Measurements from ENCODE around the gene RYK. TPM values are rescaled to one million over a fixed set of nuclear protein-coding genes. Genes with fewer than 3 reads are reported as not detected.
"Not testable (repeated sequence)": the region's sequence is repeated elsewhere in the genome, so short reads cannot be mapped to it uniquely, and the experiment has no call there.

Gene RYK
- total RNA-seq, 4 donors from 2014 or later = 69.3 to 100 (median 84.7) TPM

DNA sequence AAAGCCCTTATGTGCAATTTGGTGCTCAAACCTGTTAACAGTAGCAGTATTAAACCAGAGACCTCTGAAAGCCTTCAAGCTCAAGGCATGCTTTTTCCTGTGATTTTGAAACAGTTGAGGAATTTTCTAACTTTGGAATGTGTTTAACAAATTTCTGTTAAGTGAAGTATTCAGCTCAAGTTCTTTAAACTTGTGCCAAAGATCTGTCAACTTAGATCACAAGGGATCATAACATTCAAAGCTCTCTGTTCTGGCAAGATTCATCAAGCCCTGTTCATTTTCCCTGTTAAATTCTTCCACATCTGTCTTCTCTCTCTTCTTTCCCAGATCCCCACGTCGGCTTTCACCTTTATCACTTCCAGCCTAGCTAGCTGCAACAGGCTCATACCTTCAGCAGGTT is 28.8 kb upstream of the RYK start:
- ATAC-seq (ENCODE audit: low FRiP score) (peak; percentile 62), DNase-seq (ENCODE audit: low spot score) (no peak)
- TF ChIP-seq, protein P1, sequence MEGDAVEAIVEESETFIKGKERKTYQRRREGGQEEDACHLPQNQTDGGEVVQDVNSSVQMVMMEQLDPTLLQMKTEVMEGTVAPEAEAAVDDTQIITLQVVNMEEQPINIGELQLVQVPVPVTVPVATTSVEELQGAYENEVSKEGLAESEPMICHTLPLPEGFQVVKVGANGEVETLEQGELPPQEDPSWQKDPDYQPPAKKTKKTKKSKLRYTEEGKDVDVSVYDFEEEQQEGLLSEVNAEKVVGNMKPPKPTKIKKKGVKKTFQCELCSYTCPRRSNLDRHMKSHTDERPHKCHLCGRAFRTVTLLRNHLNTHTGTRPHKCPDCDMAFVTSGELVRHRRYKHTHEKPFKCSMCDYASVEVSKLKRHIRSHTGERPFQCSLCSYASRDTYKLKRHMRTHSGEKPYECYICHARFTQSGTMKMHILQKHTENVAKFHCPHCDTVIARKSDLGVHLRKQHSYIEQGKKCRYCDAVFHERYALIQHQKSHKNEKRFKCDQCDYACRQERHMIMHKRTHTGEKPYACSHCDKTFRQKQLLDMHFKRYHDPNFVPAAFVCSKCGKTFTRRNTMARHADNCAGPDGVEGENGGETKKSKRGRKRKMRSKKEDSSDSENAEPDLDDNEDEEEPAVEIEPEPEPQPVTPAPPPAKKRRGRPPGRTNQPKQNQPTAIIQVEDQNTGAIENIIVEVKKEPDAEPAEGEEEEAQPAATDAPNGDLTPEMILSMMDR (IDR thresholded peaks at IDR 0.05) = no peak

DNA sequence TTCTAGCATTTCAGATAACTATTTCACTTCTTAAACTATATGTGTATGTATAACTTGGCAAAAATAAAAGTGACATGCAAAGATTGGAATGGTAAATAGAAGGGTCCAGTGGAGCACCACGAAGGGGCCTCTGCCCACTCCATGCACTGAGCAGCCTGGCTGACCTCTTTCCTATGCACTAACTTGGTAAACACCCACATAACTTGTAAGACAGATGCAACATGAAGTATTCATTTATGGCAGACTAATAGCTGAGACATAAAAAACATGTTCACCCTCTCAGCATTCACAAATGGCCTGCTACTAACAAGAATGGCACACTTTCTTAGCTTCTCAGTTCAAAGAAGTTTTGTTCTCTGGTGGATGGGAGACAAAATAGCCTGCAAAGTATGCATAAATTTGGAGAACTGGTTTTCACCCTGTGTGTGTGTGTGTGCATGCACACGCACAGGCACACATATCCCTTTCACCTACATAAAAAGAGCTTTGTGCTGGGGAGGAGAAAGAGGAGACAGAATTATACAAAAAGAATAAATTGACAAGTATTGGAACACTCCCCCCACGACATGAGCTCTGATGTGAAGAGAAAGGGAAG is 26.5 kb upstream of the RYK start:
- no peak for ATAC-seq (ENCODE audit: low FRiP score)
- TF ChIP-seq, protein P1 (IDR thresholded peaks at IDR 0.05) = no peak
- no peak for DNase-seq (ENCODE audit: low spot score)

DNA sequence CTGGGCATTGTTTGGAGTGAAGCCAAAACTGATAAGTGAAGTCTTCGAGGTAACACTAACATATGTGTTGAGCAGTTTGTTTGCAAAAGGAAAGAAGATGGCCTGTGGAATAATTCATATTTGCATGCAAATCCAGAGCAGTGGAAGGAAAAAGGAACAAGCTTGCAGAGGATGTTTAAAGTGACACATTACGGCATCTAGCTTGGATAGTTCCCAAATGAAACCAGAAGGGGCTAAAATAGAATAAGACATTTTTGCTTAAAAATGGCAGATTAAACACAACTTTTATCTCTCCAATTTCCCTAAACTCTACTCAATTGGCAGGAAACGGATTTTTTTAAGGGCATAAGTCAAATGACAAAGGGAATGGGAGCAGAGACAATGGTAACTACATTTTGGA is 25.4 kb upstream of the RYK start:
- ATAC-seq (ENCODE audit: low FRiP score) = no peak
- DNase-seq (ENCODE audit: low spot score) = no peak
- TF ChIP-seq, protein P1 (IDR thresholded peaks at IDR 0.05) = no peak

DNA sequence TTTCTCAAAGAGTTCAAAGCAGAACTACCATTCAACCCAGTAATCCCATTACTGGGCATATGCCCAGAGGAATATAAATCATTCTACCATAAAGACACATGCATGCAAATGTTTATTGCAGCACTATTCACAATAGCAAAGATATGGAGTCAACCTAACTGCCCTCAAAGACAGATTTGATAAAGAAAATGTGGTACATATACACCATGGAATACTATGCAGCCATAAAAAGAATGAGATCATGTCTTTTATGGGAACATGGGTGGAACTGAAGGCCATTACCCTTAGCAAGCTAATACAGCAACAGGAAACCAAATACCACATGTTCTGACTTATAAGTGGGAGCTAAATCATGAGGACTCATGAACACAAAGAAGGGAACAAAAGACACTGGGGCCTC is 24.5 kb upstream of the RYK start:
- not testable (repeated sequence) for DNase-seq (ENCODE audit: low spot score); ATAC-seq (ENCODE audit: low FRiP score)

DNA sequence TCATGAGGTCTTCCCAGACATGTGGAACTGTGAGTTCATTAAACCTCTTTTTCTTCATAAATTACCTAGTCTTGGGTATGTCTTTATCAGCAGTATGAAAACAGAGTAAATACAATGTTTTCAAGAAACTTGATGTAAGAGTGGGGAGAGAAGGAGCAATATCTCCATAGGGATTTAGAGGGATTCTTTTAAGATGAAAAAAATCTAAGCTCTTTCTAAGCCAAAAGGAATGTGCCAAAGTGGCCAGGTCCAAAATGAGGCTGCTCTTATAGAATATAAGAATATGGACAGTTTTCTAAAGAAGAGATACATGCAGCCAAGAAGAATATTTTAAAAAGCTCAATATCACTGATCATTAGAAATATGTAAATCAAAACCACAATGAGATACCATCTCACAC is 23.9 kb upstream of the RYK start:
- no peak for DNase-seq (ENCODE audit: low spot score)
- ATAC-seq (ENCODE audit: low FRiP score) = no peak
- TF ChIP-seq, protein P1 (IDR thresholded peaks at IDR 0.05) = no peak

DNA sequence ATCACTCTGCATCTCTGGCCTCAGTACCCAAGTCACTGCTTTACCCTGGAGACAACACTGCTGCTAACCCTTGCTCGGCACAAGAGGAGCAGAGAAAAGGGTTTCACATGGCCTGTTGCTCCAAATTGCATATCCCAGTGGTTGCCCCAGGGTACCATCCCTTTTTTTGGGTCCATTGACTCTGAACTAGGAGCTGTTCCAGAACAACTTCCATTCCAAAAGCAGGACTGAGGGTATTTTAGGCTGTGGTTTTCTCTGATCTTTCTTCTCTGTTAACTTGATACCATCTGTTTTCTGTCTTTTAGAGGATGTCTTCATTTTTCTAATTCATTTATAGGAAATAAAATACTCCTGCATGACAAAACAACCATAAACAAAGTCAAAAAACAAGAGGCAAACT is 17.3 kb upstream of the RYK start:
- no peak for ATAC-seq (ENCODE audit: low FRiP score)
- TF ChIP-seq, protein P1 (IDR thresholded peaks at IDR 0.05) = no peak
- DNase-seq (ENCODE audit: low spot score) = no peak

DNA sequence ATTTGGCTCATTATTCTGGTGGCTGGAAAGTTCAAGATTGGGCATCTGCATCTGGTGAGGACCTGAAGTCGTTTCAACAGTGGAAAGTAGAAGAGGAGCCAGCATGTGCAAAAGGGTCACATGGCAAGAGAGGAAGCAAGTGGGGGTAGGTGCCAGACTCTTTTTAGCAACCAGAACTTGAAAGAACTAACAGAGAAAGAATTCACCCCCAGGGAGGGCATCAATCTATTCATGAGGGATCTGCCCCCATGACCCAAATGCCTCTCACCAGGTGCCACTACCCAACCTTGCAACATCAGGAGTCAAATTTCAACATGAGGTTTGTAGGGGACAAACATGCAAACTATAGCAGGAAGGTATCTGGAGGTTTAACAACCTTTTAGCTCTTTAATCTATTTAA is 10.3 kb upstream of the RYK start:
- DNase-seq (ENCODE audit: low spot score) (no peak), ATAC-seq (ENCODE audit: low FRiP score) (no peak)
- TF ChIP-seq, protein P1 (IDR thresholded peaks at IDR 0.05) = no peak

All from omental fat pad (tissue), 4 donors.